IMR-90 (cell line): ENCODE results near the gene F12.

ENCODE experiments used
- BHLHE40 ChIP-seq: fragments of 150-350 bp; IDR thresholded peaks from 2 replicates; pipeline ENCODE4 v1.6.1; 2016; ENCODE audit warnings: mild to moderate bottlenecking, low read depth, low read length
- CEBPB ChIP-seq: IDR thresholded peaks from 2 replicates; pipeline ENCODE4 v1.6.1; 2012; ENCODE audit warnings: low read depth, low read length, improper control_type of control experiment
- CTCF ChIP-seq: conservative IDR thresholded peaks from 2 replicates; pipeline ENCODE4 v1.5.1; 2012; ENCODE audit warnings: mild to moderate bottlenecking, low read depth, low read length, improper control_type of control experiment
- MAZ ChIP-seq: IDR thresholded peaks from 2 replicates; pipeline ENCODE4 v1.6.1; 2012; ENCODE audit warnings: low read depth, mild to moderate bottlenecking, low read length, improper control_type of control experiment, moderate library complexity, borderline replicate concordance
- POLR2A ChIP-seq: IDR thresholded peaks from 2 replicates; pipeline ENCODE4 v1.6.1; 2012; ENCODE audit warnings: mild to moderate bottlenecking, low read depth, low read length
- RAD21 ChIP-seq: IDR thresholded peaks from 2 replicates; pipeline ENCODE4 v1.6.1; 2012; ENCODE audit warnings: low read length, improper control_type of control experiment
- RCOR1 ChIP-seq: IDR thresholded peaks from 2 replicates; pipeline ENCODE4 v1.6.1; 2012; ENCODE audit warnings: mild to moderate bottlenecking, low read length, improper control_type of control experiment; ENCODE audit not compliant: insufficient replicate concordance
- RFX5 ChIP-seq: IDR thresholded peaks from 2 replicates; pipeline ENCODE4 v1.8.0; 2012; ENCODE audit warnings: low read depth, mild to moderate bottlenecking, low read length, moderate library complexity
- SMC3 ChIP-seq: fragments of 150-350 bp; IDR thresholded peaks from 2 replicates; pipeline ENCODE4 v1.6.1; 2016; ENCODE audit warnings: low read depth, mild to moderate bottlenecking, antibody characterized with exemption, low read length, moderate library complexity
- TF ChIP-seq, protein P1 (sequence below): fragments of 150-350 bp; IDR thresholded peaks from 2 replicates; pipeline ENCODE4 v1.6.1; 2017; ENCODE audit warnings: mild to moderate bottlenecking, antibody characterized with exemption, low read length, low read depth
- TF ChIP-seq, protein P2 (sequence below): fragments of 150-350 bp; IDR thresholded peaks from 2 replicates; pipeline ENCODE4 v1.6.1; 2016; ENCODE audit warnings: low read depth, mild to moderate bottlenecking, low read length, moderate library complexity, borderline replicate concordance

GRCh38 chr5:177427211-177427822 is 18.0 kb upstream of the F12 start:
- TF ChIP-seq, protein P1, sequence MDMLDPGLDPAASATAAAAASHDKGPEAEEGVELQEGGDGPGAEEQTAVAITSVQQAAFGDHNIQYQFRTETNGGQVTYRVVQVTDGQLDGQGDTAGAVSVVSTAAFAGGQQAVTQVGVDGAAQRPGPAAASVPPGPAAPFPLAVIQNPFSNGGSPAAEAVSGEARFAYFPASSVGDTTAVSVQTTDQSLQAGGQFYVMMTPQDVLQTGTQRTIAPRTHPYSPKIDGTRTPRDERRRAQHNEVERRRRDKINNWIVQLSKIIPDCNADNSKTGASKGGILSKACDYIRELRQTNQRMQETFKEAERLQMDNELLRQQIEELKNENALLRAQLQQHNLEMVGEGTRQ = no peak
- TF ChIP-seq POLR2A = no peak
- no peak for TF ChIP-seq SMC3
- TF ChIP-seq CTCF = no peak
- TF ChIP-seq BHLHE40 = no peak
- no peak for TF ChIP-seq RAD21
- TF ChIP-seq RCOR1 = no peak
- no peak for TF ChIP-seq RFX5
- no peak for TF ChIP-seq CEBPB
- TF ChIP-seq MAZ = no peak
- TF ChIP-seq, protein P2, sequence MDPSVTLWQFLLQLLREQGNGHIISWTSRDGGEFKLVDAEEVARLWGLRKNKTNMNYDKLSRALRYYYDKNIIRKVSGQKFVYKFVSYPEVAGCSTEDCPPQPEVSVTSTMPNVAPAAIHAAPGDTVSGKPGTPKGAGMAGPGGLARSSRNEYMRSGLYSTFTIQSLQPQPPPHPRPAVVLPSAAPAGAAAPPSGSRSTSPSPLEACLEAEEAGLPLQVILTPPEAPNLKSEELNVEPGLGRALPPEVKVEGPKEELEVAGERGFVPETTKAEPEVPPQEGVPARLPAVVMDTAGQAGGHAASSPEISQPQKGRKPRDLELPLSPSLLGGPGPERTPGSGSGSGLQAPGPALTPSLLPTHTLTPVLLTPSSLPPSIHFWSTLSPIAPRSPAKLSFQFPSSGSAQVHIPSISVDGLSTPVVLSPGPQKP = no peak
